Choroid plexus epithelial cell (primary cell): ENCODE measurements around the gene UBASH3B.

Experiments
- DNase-seq: peaks from one replicate; pipeline ENCODE4 v3.0.0-alpha.2; 2010; ENCODE audit warnings: low read depth
- H3K4me3 ChIP-seq: 2 replicates; pipeline ENCODE4 v1.5.1; 2011; ENCODE audit warnings: low read depth, mild to moderate bottlenecking, control low read depth, low read length, moderate library complexity
- TF ChIP-seq, protein P1 (sequence below): conservative IDR thresholded peaks from 2 replicates; pipeline ENCODE4 v1.5.1; 2011; ENCODE audit warnings: low read depth, mild to moderate bottlenecking, control low read depth, inconsistent platforms, low read length, moderate library complexity

The UBASH3B gene

DNA sequence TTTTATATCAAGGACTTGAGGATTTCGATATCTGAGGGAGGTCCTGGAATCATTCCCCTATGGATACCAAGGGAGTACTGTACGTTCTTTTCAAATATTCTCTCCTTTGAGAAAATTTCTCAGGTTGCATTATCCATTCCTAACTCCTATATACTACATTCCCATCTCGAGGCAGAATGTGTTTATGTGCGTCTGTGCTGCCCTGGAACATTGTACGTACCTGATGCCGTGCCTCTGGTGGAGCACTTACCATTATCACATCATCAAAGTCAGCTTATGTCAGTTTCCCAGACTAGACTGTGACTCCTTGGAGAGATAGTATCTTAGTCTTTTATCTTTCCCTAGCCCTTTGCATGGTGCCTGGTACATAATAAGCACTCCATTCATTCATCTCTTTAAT lies 21.7 kb downstream of the UBASH3B start:
- DNase-seq, result no peak
- H3K4me3 ChIP-seq, result no peak overlapping the region
- TF ChIP-seq, protein P1, sequence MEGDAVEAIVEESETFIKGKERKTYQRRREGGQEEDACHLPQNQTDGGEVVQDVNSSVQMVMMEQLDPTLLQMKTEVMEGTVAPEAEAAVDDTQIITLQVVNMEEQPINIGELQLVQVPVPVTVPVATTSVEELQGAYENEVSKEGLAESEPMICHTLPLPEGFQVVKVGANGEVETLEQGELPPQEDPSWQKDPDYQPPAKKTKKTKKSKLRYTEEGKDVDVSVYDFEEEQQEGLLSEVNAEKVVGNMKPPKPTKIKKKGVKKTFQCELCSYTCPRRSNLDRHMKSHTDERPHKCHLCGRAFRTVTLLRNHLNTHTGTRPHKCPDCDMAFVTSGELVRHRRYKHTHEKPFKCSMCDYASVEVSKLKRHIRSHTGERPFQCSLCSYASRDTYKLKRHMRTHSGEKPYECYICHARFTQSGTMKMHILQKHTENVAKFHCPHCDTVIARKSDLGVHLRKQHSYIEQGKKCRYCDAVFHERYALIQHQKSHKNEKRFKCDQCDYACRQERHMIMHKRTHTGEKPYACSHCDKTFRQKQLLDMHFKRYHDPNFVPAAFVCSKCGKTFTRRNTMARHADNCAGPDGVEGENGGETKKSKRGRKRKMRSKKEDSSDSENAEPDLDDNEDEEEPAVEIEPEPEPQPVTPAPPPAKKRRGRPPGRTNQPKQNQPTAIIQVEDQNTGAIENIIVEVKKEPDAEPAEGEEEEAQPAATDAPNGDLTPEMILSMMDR, result no peak

DNA sequence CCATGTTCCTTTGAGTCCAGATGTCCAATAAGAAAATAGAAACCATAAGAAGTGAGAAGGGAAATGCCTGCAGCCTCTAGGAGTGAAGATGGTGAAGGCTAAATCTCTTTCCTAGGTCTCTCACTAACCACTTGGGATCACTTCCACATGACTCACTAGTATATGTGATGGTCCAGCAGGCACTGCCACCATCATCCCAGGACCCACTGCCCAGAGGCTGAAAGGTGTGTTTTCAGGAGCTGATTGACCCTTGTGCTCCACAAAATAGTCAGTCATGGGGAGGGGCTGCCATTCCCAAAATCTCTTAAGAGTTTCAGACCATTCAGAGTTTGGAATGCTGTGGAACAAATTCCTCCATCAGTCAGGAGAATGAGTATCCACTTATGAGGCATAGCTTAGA lies 22.9 kb downstream of the UBASH3B start:
- TF ChIP-seq, protein P1, result no peak
- no peak overlapping the region for H3K4me3 ChIP-seq
- DNase-seq, result no peak

DNA sequence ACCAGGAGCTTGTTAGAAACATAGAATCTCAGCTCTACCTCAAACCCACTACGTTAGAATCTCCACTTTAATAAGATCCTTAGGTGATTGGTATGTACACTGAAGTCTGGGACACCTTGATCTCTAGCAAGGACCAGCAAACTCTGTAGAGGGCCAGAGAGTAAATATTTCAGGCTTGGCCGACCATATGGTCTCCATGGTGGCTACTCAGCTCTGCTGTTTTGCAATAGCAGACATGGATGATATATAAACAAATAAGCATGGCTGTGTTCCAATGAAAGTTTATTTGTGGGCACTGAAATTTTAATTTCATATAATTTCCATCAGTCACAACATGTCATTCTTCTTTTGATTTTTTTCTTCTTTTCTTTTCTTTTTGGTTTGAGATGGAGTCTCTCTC lies 23.9 kb downstream of the UBASH3B start:
- TF ChIP-seq, protein P1, result no peak
- DNase-seq, result no peak
- H3K4me3 ChIP-seq, result no peak overlapping the region

DNA sequence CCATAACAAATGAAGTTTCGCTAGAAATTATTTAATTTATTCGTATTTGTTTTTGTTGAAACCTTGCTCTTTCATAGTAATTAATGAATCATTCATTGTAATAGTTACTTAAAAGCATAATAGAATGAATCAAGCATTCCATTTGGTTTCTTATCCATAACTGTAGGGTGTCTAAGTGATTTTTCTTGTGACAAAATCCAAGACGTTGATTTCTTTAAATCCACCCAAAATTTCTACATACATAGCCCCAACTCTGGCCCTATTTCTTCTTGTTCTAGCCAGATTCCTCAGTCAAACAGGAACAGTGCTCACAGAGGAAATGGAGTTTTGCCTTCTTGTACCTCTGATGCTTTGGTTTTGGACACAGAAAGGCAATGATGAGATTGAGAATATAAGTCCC lies 25.5 kb downstream of the UBASH3B start:
- DNase-seq, result no peak
- no peak overlapping the region for H3K4me3 ChIP-seq
- TF ChIP-seq, protein P1, result no peak

DNA sequence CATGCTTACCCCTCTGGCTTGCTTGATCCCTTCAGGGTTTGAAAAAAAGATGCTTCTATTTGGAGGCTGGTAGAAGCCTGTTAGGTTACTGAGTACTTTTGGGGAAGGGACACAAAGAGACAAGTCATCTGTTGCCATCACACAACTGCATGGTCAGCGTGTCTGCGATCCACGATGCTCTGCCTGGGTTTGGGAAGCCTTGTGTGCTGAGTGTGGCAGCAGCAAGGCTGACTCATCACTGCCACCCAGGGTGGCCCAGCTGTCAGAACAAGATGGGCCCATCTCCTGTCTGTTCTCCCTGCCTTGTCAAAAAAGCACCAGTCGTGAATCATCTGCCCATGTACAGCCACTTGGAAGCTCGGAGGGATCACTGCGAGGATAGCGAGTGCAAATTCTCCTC lies 26.2 kb downstream of the UBASH3B start:
- TF ChIP-seq, protein P1, result no peak
- no peak overlapping the region for H3K4me3 ChIP-seq
- DNase-seq, result no peak

DNA sequence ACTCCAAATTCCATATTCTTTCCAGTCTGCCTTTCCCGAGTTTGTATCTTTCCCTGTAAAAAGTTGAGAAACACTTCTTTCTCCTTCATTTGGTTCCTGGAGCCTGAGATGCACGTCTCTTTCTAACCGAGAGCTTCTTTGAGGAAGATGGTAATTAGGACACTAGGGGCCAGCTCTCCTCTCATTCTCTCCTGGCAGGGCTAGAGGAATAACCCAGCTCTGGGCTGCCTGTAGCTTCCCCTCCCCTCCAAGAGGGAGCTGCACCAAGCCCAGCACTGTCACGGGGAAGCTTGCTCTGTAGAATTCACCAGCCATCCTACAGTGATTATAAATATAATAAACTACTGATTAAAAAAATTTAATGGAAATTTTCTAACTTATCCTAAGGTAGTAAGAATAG lies 26.9 kb downstream of the UBASH3B start:
- no peak overlapping the region for H3K4me3 ChIP-seq
- TF ChIP-seq, protein P1, result no peak
- DNase-seq, result no peak

DNA sequence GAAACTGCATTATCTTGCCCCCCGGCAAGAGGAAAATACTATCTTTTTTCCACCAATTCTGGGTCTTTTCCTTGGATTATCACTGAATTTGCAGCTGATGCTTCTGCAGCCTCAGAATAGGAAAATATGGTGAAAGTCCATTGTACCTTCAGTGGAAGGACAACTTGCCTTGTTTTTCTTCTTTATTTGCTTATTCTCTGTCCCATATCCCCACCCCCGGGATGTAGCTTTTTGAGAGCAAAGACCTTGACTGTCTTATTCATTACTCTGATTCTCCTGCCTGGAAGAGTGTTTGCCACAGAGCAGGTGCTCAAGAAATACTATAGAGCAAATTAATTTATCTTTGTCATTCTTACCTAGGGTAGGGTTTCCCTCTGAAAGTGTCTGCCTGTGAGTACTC lies 29.5 kb downstream of the UBASH3B start:
- TF ChIP-seq, protein P1, result no peak

More for the DNA sequence above, 29.5 kb downstream of the UBASH3B start:
- DNase-seq, result no peak
- H3K4me3 ChIP-seq, result no peak overlapping the region
